Type B pancreatic cell (in vitro differentiated cells): ENCODE data around the gene MB. TPM values are rescaled to one million over a fixed set of nuclear protein-coding genes. Genes with fewer than 3 reads are reported as not detected.

Source experiments
- DNase-seq: peaks from one replicate; pipeline ENCODE4 v3.0.0; 2021; ENCODE audit warnings: mixed read lengths; ENCODE audit not compliant: unreplicated experiment; ENCODE audit errors: extremely low spot score
- H3K27ac Mint-ChIP-seq: 2 replicates; pipeline ENCODE4 v1.8.0; 2021; ENCODE audit warnings: mild to moderate bottlenecking, mixed read lengths
- H3K27me3 Mint-ChIP-seq: 2 replicates; pipeline ENCODE4 v1.8.0; 2021; ENCODE audit warnings: mixed read lengths
- H3K36me3 Mint-ChIP-seq: 2 replicates; pipeline ENCODE4 v1.8.0; 2021; ENCODE audit warnings: mixed read lengths
- H3K4me1 Mint-ChIP-seq: one replicate; pipeline ENCODE4 v1.8.0; 2021; ENCODE audit warnings: mixed read lengths; ENCODE audit not compliant: unreplicated experiment
- H3K4me3 Mint-ChIP-seq: 2 replicates; pipeline ENCODE4 v1.8.0; 2021; ENCODE audit warnings: mild to moderate bottlenecking, mixed read lengths
- H3K9me3 Mint-ChIP-seq: 2 replicates; pipeline ENCODE4 v1.8.0; 2021; ENCODE audit warnings: mixed read lengths
- CTCF ChIP-seq: fragments of 200-600 bp; sonication (generic); conservative IDR thresholded peaks from 2 replicates; pipeline ENCODE4 v1.5.0; 2021; ENCODE audit warnings: antibody characterized with exemption, mild to moderate bottlenecking
- total RNA-seq: library from RNA; stranded (reverse); gene quantifications from 2 replicates; pipeline ENCODE4 v1.2.1, GENCODE V29; 2021; ENCODE audit warnings: low replicate concordance

MB gene
- total RNA-seq, 1 donor from 2014 or later, result 0.48 TPM

GRCh38 chr22:35618427-35619223 lies 1.5 kb upstream of the MB start:
- Mint-ChIP-seq H3K4me3 (no peak overlapping the region), H3K27me3 (no peaks in the 10 kb centered on the region), H3K27ac (no peak overlapping the region), H3K36me3 (no peaks in the 10 kb centered on the region), H3K4me1 (peaks cover 25% of the 10 kb centered on the region), H3K9me3 (no peaks in the 10 kb centered on the region)
- DNase-seq, result no peak
- TF ChIP-seq CTCF, result no peak

- Mint-ChIP-seq H3K36me3 (no peaks in the 10 kb centered on the region), H3K27ac (no peak overlapping the region), H3K4me1 (peaks cover 9% of the 10 kb centered on the region), H3K27me3 (peaks cover 3% of the 10 kb centered on the region), H3K9me3 (no peaks in the 10 kb centered on the region), H3K4me3 (no peak overlapping the region)
- DNase-seq, result no peak
- TF ChIP-seq CTCF, result no peak
Measured at GRCh38 chr22:35616043-35616442, 1.1 kb downstream of the MB start.

GRCh38 chr22:35615156-35615555 lies 2.0 kb downstream of the MB start:
- Mint-ChIP-seq H3K27me3 (peaks cover 3% of the 10 kb centered on the region), H3K27ac (no peak overlapping the region), H3K9me3 (no peaks in the 10 kb centered on the region), H3K4me3 (no peak overlapping the region), H3K36me3 (no peaks in the 10 kb centered on the region), H3K4me1 (peaks cover 4% of the 10 kb centered on the region)
- TF ChIP-seq CTCF, result no peak
- DNase-seq, result no peak

GRCh38 chr22:35614404-35614803 lies 2.7 kb downstream of the MB start:
- no peak overlapping the region for H3K27ac Mint-ChIP-seq
- TF ChIP-seq CTCF, result no peak
- DNase-seq, result no peak

GRCh38 chr22:35612903-35613302 lies 4.2 kb downstream of the MB start:
- H3K36me3 Mint-ChIP-seq, result no peaks in the 10 kb centered on the region
- peaks cover 7% of the 10 kb centered on the region for H3K4me1 Mint-ChIP-seq
- H3K4me3 Mint-ChIP-seq, result no peak overlapping the region
- peaks cover 6% of the 10 kb centered on the region for H3K27me3 Mint-ChIP-seq
- no peaks in the 10 kb centered on the region for H3K9me3 Mint-ChIP-seq
- H3K27ac Mint-ChIP-seq, result no peak overlapping the region
- no peak for DNase-seq
- TF ChIP-seq CTCF, result no peak

More at GRCh38 chr22:35614404-35614803, 2.7 kb downstream of the MB start:
- Mint-ChIP-seq H3K36me3 (no peaks in the 10 kb centered on the region), H3K27me3 (peaks cover 3% of the 10 kb centered on the region), H3K4me1 (peaks cover 4% of the 10 kb centered on the region), H3K4me3 (no peak overlapping the region), H3K9me3 (no peaks in the 10 kb centered on the region)
